ENCODE measurements around the gene OLFM1.

The OLFM1 gene

GRCh38 chr9:135088979-135089847, 1.7 kb downstream of the OLFM1 start:
- no peak for DNase-seq (ENCODE audit: low read depth in 4 of 4, low spot score in 1 of 4)

GRCh38 chr9:135090081-135090480, 2.6 kb downstream of the OLFM1 start:
- no peak for DNase-seq (ENCODE audit: low read depth in 4 of 4, low spot score in 1 of 4)

GRCh38 chr9:135090547-135090946, 3.1 kb downstream of the OLFM1 start:
- DNase-seq (ENCODE audit: low read depth in 4 of 4, low spot score in 1 of 4) = no peak

- DNase-seq (ENCODE audit: low read depth in 4 of 4, low spot score in 1 of 4) = no peak
These were observed 4.1 kb downstream of the OLFM1 start for GRCh38 chr9:135091545-135091944.

GRCh38 chr9:135093111-135093510, 5.6 kb downstream of the OLFM1 start:
- DNase-seq (ENCODE audit: low read depth in 4 of 4, low spot score in 1 of 4) = no peak

DNA sequence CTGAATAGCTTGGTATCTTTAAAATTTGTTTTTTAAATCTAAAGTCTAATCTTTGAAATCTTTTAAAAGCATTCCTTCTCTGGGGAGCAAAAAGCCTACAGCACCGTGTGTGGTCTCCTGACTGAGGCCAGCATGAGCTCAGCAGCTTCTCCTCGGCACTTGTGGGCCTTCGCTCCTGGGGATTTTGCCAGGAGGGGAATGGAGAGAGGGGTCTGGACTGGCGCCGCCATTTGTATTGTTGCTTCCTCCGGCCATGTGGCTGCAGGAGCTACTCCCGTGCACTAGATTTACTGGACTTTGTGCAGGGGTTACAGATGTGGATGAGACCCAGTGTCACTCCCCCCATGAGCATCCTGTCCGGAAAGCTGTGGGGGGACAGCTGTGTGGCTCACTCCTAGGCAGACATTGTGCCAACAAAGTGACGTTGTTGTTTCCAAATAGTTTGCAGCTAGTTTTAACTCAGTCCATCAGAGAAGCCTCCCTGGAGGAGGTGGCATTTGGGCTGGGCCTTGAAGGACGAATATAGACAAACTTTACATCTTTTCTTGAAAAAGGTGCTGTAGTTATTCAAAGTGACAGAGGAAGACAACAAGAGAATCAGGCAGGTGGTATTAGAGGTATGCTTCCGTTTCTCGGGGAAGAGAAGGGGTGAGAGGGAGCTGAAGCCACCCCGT, 6.6 kb downstream of the OLFM1 start:
- DNase-seq (ENCODE audit: low read depth in 4 of 4, low spot score in 1 of 4) = no peak

DNA sequence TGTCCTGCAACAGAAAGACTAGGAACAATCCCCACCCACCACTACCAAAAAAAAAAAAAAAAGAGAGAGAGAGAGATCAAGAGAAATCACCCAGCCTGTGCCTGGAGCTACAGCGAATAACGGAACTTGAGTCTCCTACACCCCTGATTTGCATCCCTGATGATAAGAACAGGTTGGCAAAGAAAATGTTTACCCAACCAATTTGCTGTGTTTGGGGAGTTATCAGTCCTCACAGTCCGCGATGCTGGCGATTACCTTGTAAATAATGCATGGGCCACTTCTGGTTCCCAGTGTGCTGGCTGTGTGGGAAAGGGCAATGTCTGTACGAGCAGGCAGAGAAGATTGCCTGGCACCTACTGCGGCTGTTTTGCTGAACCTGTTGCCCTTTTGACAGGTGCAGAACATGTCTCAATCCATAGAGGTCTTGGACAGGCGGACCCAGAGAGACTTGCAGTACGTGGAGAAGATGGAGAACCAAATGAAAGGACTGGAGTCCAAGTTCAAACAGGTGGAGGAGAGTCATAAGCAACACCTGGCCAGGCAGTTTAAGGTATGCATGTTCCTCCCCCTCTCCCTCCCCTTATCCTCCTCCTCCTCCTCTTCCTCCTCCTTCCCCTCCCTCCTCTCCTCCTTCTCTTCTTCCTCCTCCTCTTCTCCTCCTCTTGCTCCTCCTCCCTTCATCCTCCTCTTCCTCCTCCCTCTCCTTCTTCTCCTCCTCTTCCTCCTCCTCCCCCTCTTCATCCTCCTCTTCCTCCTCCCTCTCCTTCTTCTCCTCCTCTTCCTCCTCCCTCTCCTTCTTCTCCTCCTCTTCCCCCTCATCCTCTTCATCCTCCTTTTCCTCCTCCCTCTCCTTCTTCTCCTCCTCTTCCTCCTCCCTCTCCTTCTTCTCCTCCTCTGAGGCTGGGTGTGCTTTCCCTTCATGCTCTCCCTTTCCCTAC, 8.3 kb downstream of the OLFM1 start:
- DNase-seq (ENCODE audit: low read depth in 4 of 4, low spot score in 1 of 4) = no peak

GRCh38 chr9:135096408-135096895, 9.0 kb downstream of the OLFM1 start:
- DNase-seq (ENCODE audit: low read depth in 4 of 4, low spot score in 1 of 4) = no peak

- DNase-seq (ENCODE audit: low read depth in 4 of 4, low spot score in 1 of 4) = no peak
These were observed 11.1 kb downstream of the OLFM1 start for GRCh38 chr9:135098400-135099105.

GRCh38 chr9:135099574-135099973, 12.1 kb downstream of the OLFM1 start:
- DNase-seq (ENCODE audit: low read depth in 4 of 4, low spot score in 1 of 4) = no peak

DNA sequence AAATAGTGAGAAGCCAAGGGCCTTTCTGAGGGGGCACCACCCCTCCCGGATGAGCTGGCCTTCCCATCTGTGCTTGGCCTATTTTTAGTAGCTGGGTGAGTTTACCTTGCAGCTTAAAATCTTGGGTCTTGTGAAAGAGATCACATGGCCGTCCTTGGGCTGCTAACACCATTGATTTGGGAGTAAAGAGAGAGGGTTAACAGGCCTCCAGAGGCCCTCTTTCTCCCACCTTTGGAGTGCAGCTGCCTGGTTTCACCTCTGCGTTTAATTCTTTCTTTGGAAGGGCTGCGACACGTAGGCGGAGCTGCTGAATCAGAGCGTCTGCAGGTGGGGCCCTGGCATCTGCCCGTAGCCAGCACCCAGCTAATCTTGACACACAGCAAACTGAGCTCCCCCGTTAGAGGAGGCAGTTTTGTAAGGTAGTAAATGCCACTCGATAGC, 12.8 kb downstream of the OLFM1 start:
- no peak for DNase-seq (ENCODE audit: low read depth in 4 of 4, low spot score in 1 of 4)

GRCh38 chr9:135100725-135101410, 13.4 kb downstream of the OLFM1 start:
- no peak for DNase-seq (ENCODE audit: low read depth in 4 of 4, low spot score in 1 of 4)

- DNase-seq (ENCODE audit: low read depth in 4 of 4, low spot score in 1 of 4) = no peak
These were observed 14.0 kb downstream of the OLFM1 start for GRCh38 chr9:135101486-135101885.

DNA sequence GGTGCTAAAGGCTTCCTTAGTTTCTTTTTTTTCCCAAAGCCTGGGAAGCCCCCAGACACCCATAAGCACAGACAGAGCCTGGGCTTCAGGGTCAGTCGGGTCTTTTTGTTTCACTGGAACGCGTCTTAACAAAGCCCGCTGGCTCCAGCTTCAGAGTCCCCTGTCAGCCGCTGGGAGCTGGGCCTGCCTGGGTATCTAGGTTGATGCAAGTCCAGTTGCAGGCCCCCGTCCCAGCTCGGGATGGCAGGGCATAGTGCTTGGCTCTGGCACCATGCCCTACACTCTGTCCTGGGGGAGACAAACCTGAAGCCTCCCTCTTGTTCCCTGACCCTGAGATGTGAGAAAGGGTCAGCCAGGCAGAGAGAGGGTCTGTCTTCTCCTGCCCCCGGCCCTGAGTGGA, 14.5 kb downstream of the OLFM1 start:
- DNase-seq (ENCODE audit: low read depth in 4 of 4, low spot score in 1 of 4) = no peak

- no peak for DNase-seq (ENCODE audit: low read depth in 4 of 4, low spot score in 1 of 4)
These were observed 14.9 kb downstream of the OLFM1 start for GRCh38 chr9:135102331-135102730.

DNA sequence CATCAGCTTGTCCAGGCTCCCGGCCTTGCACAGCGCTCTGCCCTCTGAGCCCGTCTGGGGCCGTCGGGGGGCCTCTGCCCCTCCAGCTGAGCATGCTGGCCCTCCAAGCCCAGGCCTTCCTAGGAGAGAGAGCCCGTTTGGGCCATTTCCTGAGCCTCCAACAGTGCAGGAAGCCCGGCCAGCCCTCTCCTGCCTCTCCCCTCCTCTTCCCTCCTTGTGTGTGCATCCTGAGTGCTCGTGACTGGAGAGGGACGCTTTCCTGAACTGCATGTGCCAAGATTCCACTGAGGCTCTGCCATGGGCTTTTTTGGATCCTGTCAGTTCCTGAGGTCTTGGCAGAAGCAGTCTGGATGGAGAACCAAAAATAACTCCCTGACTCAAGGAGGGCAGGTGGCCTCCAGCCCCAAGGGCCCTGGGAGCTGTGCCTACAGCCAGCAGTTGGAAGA, 15.6 kb downstream of the OLFM1 start:
- DNase-seq (ENCODE audit: low read depth in 4 of 4, low spot score in 1 of 4) = no peak

DNA sequence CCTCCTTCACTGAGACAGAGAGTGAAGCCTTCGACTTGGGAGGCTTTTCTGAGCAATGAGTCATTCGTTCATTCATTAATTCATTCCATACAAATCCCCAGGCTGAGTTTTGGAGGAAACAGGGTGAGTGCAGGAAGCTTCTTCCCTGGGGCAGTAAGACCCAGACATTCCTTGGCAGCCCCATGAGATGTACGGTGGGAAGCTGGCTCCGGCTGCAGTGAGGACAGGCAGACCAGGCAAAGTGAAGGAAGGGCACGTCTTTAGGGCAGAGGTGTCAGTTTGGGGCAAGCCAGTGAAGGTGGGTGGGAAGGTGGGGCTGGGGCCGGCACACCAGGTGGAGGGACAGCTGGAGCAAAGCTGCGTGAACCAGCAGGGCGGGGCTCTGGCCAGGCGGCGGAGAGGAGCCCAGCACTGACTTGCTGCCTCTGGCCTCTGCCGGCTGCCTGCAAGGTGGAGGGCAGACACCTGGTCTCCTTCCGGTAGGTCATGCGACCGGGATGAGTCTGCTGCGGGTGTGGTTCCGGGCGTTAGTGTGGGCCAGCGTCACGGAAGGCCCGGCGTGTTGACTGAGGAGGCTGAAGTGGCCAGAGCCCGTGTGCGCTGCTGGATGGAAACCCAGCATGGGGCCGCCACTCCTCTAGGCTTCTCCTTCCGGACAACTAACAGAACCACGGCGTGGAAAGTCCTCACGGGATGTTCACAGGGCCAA, 16.6 kb downstream of the OLFM1 start:
- DNase-seq (ENCODE audit: low read depth in 4 of 4, low spot score in 1 of 4) = no peak

- no peak for DNase-seq (ENCODE audit: low read depth in 4 of 4, low spot score in 1 of 4)
These were observed 17.3 kb downstream of the OLFM1 start for GRCh38 chr9:135104761-135105160.

DNA sequence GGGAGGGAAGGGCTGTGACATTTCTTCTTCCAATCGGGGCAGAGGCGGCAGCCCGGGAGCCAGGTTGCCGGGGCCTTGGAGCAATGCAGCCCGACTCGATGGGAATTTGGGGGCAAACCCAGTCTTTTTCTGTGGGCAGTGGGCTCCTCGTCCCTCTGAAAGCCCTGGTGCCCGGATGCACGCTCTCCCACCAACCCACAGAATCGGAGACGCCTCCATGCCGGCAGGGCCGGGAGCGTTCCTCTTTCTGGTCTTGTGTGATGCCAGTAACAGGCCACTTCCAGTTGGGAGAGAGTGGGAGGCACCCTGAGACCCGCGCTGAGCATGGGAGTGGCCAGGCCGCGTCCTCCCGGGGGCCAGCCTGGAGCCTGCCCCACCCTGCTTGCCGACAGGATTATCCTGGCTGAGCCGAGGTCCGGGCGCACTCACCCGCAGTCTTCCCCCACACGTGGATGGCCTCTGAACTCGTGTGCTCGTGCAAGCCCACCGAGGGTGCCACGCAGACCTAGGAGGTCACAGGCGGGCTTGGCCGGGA, 17.8 kb downstream of the OLFM1 start:
- DNase-seq (ENCODE audit: low read depth in 4 of 4, low spot score in 1 of 4) = no peak
